Right lobe of liver (tissue), 4 donors: ENCODE data around the gene TPRA1.

Experiments
- POLR2A ChIP-seq: fragments of 450-650 bp; IDR thresholded peaks from one replicate; pipeline ENCODE4 v1.6.1; 2017; ENCODE audit warnings: antibody characterized with exemption, mild to moderate bottlenecking
- TF ChIP-seq, protein P1 (sequence below), 4 donors: fragments of 200-600 bp in 3 of 4; fragments of 450-650 bp in 1 of 4; IDR thresholded peaks; one replicate each; pipeline versions ENCODE4 v1.5.1 to v1.8.0; 2016 to 2022; ENCODE audit warnings: antibody characterized with exemption in 4 of 4, mild to moderate bottlenecking in 2 of 4
- donor health status: DM: no; HTN: no; CAD: no.
- donor health status: DM: no; HTN: no; CAD: no.
- donor health status: DM: no; HTN: yes; CAD: no.

DNA sequence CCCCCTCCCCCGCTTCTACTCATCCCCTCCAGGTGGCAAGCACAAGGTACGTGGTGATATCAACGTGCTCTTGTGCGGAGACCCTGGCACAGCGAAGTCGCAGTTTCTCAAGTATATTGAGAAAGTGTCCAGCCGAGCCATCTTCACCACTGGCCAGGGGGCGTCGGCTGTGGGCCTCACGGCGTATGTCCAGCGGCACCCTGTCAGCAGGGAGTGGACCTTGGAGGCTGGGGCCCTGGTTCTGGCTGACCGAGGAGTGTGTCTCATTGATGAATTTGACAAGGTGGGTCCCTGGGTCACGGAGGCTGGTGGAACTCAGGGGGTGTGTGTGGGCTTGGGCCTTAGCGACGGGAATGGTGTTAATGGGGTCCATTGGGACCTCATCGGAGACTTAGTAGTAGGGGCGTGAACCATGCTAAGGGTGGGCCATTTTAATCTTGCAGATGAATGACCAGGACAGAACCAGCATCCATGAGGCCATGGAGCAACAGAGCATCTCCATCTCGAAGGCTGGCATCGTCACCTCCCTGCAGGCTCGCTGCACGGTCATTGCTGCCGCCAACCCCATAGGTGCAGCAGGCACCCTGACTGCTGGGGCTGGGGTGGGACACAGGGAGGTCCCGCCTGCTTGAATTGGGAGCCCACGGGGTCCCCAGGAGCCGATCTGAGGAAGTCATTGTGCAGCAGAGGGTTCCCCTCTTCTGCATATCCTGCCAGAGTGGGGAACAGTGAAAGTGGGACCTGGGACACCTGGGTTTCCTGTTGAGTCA is 26.5 kb upstream of the TPRA1 start:
- TF ChIP-seq, protein P1, sequence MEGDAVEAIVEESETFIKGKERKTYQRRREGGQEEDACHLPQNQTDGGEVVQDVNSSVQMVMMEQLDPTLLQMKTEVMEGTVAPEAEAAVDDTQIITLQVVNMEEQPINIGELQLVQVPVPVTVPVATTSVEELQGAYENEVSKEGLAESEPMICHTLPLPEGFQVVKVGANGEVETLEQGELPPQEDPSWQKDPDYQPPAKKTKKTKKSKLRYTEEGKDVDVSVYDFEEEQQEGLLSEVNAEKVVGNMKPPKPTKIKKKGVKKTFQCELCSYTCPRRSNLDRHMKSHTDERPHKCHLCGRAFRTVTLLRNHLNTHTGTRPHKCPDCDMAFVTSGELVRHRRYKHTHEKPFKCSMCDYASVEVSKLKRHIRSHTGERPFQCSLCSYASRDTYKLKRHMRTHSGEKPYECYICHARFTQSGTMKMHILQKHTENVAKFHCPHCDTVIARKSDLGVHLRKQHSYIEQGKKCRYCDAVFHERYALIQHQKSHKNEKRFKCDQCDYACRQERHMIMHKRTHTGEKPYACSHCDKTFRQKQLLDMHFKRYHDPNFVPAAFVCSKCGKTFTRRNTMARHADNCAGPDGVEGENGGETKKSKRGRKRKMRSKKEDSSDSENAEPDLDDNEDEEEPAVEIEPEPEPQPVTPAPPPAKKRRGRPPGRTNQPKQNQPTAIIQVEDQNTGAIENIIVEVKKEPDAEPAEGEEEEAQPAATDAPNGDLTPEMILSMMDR (IDR thresholded peaks at IDR 0.05): no peak
- no peak for TF ChIP-seq POLR2A
